ENCODE measurements around the gene EML6. TPM values are rescaled to one million over a fixed set of nuclear protein-coding genes. Genes with fewer than 3 reads are reported as not detected.
A peak's percentile ranks its signal among the peaks of the same experiment; 100 is the strongest.

The EML6 gene
- total RNA-seq, 1 donor from 2014 or later = 0.63 TPM

DNA sequence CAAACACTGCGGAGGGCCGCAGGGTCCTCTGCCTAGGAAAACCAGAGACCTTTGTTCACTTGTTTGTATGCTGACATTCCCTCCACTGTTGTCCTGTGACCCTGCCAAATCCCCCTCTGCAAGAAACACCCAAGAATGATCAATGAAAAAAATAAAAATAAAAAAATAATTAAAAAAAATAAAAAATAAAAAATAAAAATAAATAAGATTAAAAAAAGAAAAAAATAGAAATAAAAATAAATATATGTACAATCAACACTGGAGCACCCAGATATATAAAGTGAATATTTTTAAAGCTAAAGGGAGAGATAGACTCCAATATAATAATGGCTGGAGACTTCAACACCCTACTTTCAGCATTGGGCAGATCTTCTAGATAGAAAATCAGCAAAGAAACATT is 23.8 kb upstream of the EML6 start:
- no peaks in the 10 kb centered on the region for H3K36me3 ChIP-seq (ENCODE audit: control insufficient read depth, insufficient read depth, low read length)
- no peak overlapping the region for H3K4me3 ChIP-seq (ENCODE audit: low read depth, low read length)
- no peak for DNase-seq (ENCODE audit: low read depth)
- TF ChIP-seq CTCF (IDR thresholded peaks at IDR 0.05; ENCODE audit: insufficient read depth, low read length, poor library complexity, severe bottlenecking) = no peak
- H3K27me3 ChIP-seq (ENCODE audit: control insufficient read depth, insufficient read depth, low read length) = no peaks in the 10 kb centered on the region

- no peak for DNase-seq (ENCODE audit: low read depth)
- H3K4me3 ChIP-seq (ENCODE audit: low read depth, low read length) = no peak overlapping the region
- TF ChIP-seq CTCF (IDR thresholded peaks at IDR 0.05; ENCODE audit: insufficient read depth, low read length, poor library complexity, severe bottlenecking) = no peak
- H3K27me3 ChIP-seq (ENCODE audit: control insufficient read depth, insufficient read depth, low read length) = no peaks in the 10 kb centered on the region
- H3K36me3 ChIP-seq (ENCODE audit: control insufficient read depth, insufficient read depth, low read length) = no peaks in the 10 kb centered on the region
These were observed 22.4 kb upstream of the EML6 start for GRCh38 chr2:54701029-54701428.

DNA sequence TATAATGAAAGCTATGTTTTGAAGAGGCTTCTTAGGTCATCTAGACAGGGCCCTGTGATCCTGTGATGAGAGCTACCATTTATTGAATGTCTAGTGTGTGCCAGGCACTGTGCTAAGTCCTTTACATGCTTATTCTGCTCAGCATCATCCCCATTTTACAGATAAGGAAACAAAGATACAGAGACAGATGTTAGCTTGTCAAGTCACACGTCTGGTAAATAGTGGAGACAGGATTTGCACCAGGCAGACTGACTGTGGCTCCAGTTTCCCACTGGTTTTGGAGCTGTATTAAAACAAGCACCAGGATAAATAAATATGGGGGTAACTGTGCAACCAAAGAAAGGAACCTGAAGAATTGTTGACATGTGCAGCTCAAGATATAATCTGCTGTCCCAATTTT is 19.2 kb upstream of the EML6 start:
- TF ChIP-seq CTCF (IDR thresholded peaks at IDR 0.05; ENCODE audit: insufficient read depth, low read length, poor library complexity, severe bottlenecking) = no peak
- Histone ChIP-seq H3K27me3 (ENCODE audit: control insufficient read depth, insufficient read depth, low read length) (no peaks in the 10 kb centered on the region), H3K36me3 (ENCODE audit: control insufficient read depth, insufficient read depth, low read length) (no peaks in the 10 kb centered on the region)

GRCh38 chr2:54704688-54705605 is 18.5 kb upstream of the EML6 start:
- peak; percentile 41 for TF ChIP-seq CTCF (IDR thresholded peaks at IDR 0.05; ENCODE audit: insufficient read depth, low read length, poor library complexity, severe bottlenecking)
- Histone ChIP-seq H3K27me3 (ENCODE audit: control insufficient read depth, insufficient read depth, low read length) (peaks cover 3% of the 10 kb centered on the region), H3K36me3 (ENCODE audit: control insufficient read depth, insufficient read depth, low read length) (no peaks in the 10 kb centered on the region), H3K4me3 (ENCODE audit: low read depth, low read length) (no peak overlapping the region)
- DNase-seq (ENCODE audit: low read depth) = no peak

More for the DNA sequence above, 19.2 kb upstream of the EML6 start:
- no peak for DNase-seq (ENCODE audit: low read depth)
- no peak overlapping the region for H3K4me3 ChIP-seq (ENCODE audit: low read depth, low read length)

- peaks cover 3% of the 10 kb centered on the region for H3K27me3 ChIP-seq (ENCODE audit: control insufficient read depth, insufficient read depth, low read length)
- DNase-seq (ENCODE audit: low read depth) = no peak
- TF ChIP-seq CTCF (IDR thresholded peaks at IDR 0.05; ENCODE audit: insufficient read depth, low read length, poor library complexity, severe bottlenecking) = no peak
- no peaks in the 10 kb centered on the region for H3K36me3 ChIP-seq (ENCODE audit: control insufficient read depth, insufficient read depth, low read length)
- H3K4me3 ChIP-seq (ENCODE audit: low read depth, low read length) = no peak overlapping the region
These were observed 16.8 kb upstream of the EML6 start for GRCh38 chr2:54706622-54707021.

Data from kidney epithelial cell (primary cell).